HG02623 (cell line): Measurements from ENCODE around the gene RENBP.

ENCODE experiments used
- ATAC-seq: cut with Tn5 transposase; IDR thresholded peaks from one replicate; pipeline ENCODE4 v1.9.1; 2021; ENCODE audit warnings: moderate library complexity; ENCODE audit not compliant: unreplicated experiment

Gene RENBP

GRCh38 chrX:153901753-153902140, 42.7 kb downstream of the RENBP start:
- ATAC-seq, result no peak

GRCh38 chrX:153900831-153901752, 43.4 kb downstream of the RENBP start:
- ATAC-seq, result peak; percentile 60

GRCh38 chrX:153897899-153898298, 46.5 kb downstream of the RENBP start:
- ATAC-seq, result no peak

GRCh38 chrX:153889123-153889522, 55.3 kb downstream of the RENBP start:
- no peak for ATAC-seq

DNA sequence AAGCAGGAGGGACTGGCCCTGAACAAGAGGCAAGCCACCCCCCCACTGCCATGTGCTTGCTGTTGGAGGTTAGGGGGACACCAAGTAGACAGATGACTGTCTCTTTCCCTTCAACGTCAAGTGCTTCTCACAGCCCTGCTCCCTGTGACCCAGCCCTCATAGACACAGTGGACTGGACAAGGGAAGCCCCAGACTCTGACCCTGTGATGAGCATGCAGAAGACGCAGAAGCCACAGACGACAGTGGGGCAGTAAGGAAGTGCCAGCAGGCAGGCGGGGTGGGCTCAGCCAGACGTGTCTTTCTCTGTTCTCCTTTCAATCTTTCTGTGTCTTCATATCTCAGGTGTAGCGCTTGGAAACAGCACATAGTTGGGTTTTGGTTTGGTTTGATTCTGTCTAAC, 56.1 kb downstream of the RENBP start:
- ATAC-seq, result no peak

- ATAC-seq, result no peak
Observed at GRCh38 chrX:153887385-153887784, 57.1 kb downstream of the RENBP start.

GRCh38 chrX:153886915-153887314, 57.5 kb downstream of the RENBP start:
- ATAC-seq, result no peak

- no peak for ATAC-seq
Observed at GRCh38 chrX:153885968-153886903, 58.2 kb downstream of the RENBP start, which contains the start of gene L1CAM. Gene L1CAM, minus strand, starts transcription at chrX:153886173. Its CDS starts 10,337 bp downstream, at chrX:153875836.
